ENCODE data around the gene SORCS2.

The SORCS2 gene

DNA sequence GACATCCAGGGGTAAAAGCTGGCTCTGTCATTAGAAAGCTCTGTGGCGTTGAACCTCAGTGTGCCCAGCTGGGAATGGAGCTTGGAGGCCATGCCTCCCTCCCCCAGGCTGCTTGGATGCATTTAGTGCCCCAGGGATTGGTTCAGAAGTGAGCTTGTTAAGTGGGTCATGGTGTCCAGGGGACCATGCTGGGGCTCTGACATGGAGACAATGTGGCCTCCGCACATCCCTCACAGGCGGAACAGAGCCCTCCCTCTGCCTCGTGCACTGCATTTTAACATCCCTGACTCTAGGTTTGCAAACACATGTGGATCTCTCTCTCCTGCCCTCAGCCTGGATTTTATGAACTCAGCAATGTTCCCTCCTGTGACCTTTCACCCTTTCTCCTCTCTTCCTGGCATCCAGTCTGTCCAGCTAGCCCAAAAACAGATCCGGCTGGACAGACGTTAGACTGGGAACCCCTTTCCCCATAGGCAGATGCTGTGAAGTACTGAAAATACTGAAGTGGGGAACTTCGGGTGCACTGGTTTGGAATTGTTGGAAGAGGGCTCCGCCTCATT is 81.5 kb downstream of the SORCS2 start:
- H3K4me3 ChIP-seq (replicated peaks in 1 of 2; ENCODE audit: low read depth in 2 of 2, low read length in 2 of 2), result no peak overlapping the region
- DNase-seq (ENCODE audit: low read depth in 2 of 2), result no peak
- TF ChIP-seq CTCF (IDR thresholded peaks at IDR 0.05; ENCODE audit: low read depth, low read length), result no peak

GRCh38 chr4:7275067-7275466 is 82.7 kb downstream of the SORCS2 start:
- TF ChIP-seq CTCF (IDR thresholded peaks at IDR 0.05; ENCODE audit: low read depth, low read length), result no peak
- DNase-seq (ENCODE audit: low read depth in 2 of 2), result no peak
- no peak overlapping the region for H3K4me3 ChIP-seq (replicated peaks in 1 of 2; ENCODE audit: low read depth in 2 of 2, low read length in 2 of 2)

DNA sequence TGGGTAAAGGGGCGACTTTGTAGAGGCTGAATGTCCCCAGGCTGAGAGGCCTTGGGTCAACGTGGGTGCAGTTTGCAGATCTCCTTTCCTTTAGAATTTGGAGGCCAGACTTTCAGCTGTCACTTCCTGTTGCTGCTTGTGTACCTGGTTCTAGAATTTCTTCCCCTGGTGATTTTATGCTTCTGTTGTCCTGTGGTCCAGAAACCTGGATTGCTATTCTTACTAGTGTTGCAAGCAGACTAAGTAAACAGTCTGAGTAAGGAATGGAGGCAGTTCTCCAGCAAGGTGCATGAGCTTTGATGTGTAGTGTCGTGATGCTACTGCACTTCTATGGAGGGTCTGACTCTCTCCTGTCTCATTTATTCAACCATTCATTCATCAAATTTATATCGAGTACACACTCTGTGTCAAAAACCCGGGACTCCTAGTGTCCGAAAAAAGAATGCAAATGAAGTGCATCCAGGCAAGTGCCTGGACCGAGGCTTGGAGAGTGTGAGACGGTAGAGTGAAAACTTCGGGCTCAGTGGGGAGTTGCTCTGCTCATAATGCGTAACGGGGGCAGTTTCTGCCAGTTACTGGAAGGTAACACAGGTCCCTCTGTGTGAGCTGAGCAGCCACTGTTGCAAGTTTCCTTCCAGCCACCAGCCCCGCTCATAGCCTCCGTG is 83.3 kb downstream of the SORCS2 start:
- TF ChIP-seq CTCF (IDR thresholded peaks at IDR 0.05; ENCODE audit: low read depth, low read length), result no peak
- no peak for DNase-seq (ENCODE audit: low read depth in 2 of 2)
- H3K4me3 ChIP-seq (replicated peaks in 1 of 2; ENCODE audit: low read depth in 2 of 2, low read length in 2 of 2), result no peak overlapping the region

- H3K4me3 ChIP-seq (replicated peaks in 1 of 2; ENCODE audit: low read depth in 2 of 2, low read length in 2 of 2), result no peak overlapping the region
- DNase-seq (ENCODE audit: low read depth in 2 of 2), result peak in 1 of 2 donors; percentile 10
- TF ChIP-seq CTCF (IDR thresholded peaks at IDR 0.05; ENCODE audit: low read depth, low read length), result no peak
These were observed 84.2 kb downstream of the SORCS2 start for GRCh38 chr4:7276515-7276914.

GRCh38 chr4:7278071-7278765 is 85.9 kb downstream of the SORCS2 start:
- no peak for DNase-seq (ENCODE audit: low read depth in 2 of 2)
- no peak for TF ChIP-seq CTCF (IDR thresholded peaks at IDR 0.05; ENCODE audit: low read depth, low read length)
- no peak overlapping the region for H3K4me3 ChIP-seq (replicated peaks in 1 of 2; ENCODE audit: low read depth in 2 of 2, low read length in 2 of 2)

- no peak for TF ChIP-seq CTCF (IDR thresholded peaks at IDR 0.05; ENCODE audit: low read depth, low read length)
- H3K4me3 ChIP-seq (replicated peaks in 1 of 2; ENCODE audit: low read depth in 2 of 2, low read length in 2 of 2), result no peak overlapping the region
- no peak for DNase-seq (ENCODE audit: low read depth in 2 of 2)
These were observed 86.6 kb downstream of the SORCS2 start for GRCh38 chr4:7278981-7279380.
